Activated naive CD8-positive, alpha-beta T cell treated with anti-CD3 and anti-CD28 coated beads for 36 hours (primary cell): ENCODE measurements around the gene IFNW1. TPM values are rescaled to one million over a fixed set of nuclear protein-coding genes. Genes with fewer than 3 reads are reported as not detected.

Source experiments
- total RNA-seq, 2 experiments: library from RNA; stranded (reverse); gene quantifications; one replicate each; pipeline ENCODE4 v1.2.3, GENCODE V29; 2021

The IFNW1 gene
- total RNA-seq, 2 experiments from 2014 or later, result 0.10 TPM; not detected in 1

Other genes starting within 250 kb of the IFNW1 start
- 1 to 10 TPM; 5.2 to 5.3 TPM for gene HACD4, start 110.2 kb downstream of the IFNW1 start, total RNA-seq
- gene IFNB1, start 63.9 kb downstream of the IFNW1 start, total RNA-seq, result 1 to 10 TPM in 1 of 2 experiments, under 1 TPM in 1; 0.62 to 1.2 TPM
- not detected for gene IFNA21, start 24.8 kb upstream of the IFNW1 start, total RNA-seq
- not detected for gene IFNA4, start 45.8 kb upstream of the IFNW1 start, total RNA-seq
- gene IFNA7, start 60.4 kb upstream of the IFNW1 start, total RNA-seq, result not detected
- gene IFNA10, start 65.3 kb upstream of the IFNW1 start, total RNA-seq, result not detected
- not detected for gene IFNA16, start 75.5 kb upstream of the IFNW1 start, total RNA-seq
- gene IFNA17, start 86.4 kb upstream of the IFNW1 start, total RNA-seq, result not detected
- not detected for gene IFNA14, start 98.2 kb upstream of the IFNW1 start, total RNA-seq
- gene IFNA5, start 163.5 kb upstream of the IFNW1 start, total RNA-seq, result not detected
- gene KLHL9, start 193.6 kb upstream of the IFNW1 start, total RNA-seq, result 10 to 100 TPM; 13.6 to 14.2 TPM
- not detected for gene IFNA6, start 209.1 kb upstream of the IFNW1 start, total RNA-seq
- gene IFNA13, start 226.2 kb upstream of the IFNW1 start, total RNA-seq, result not detected
- not detected for gene IFNA2, start 243.6 kb upstream of the IFNW1 start, total RNA-seq